Measurements from ENCODE around the gene ACOT6. TPM values are rescaled to one million over a fixed set of nuclear protein-coding genes. Genes with fewer than 3 reads are reported as not detected.
A peak's percentile ranks its signal among the peaks of the same experiment; 100 is the strongest.
"Not testable (repeated sequence)": the region's sequence is repeated elsewhere in the genome, so short reads cannot be mapped to it uniquely, and the experiment has no call there.

The ACOT6 gene
- total RNA-seq, result not detected
- not detected for polyA plus RNA-seq
- long read RNA-seq, donor 1, result 0 reads
- long read RNA-seq, donor 2, partial matches to known transcripts, result 0 of 5 reads
- long read RNA-seq, donor 2, other reads (novel, unspliced or antisense), result 5 of 5 reads

GRCh38 chr14:73612339-73613045 lies at the start of gene ACOT6:
Gene ACOT6, plus strand, starts transcription at chr14:73612517. Its CDS starts 55 bp downstream, at chr14:73612572.
- H3K4me1 ChIP-seq (ENCODE audit: control insufficient read depth in 1 of 2, insufficient read depth in 2 of 2, low read length in 2 of 2), result no peaks in the 10 kb centered on the region
- DNase-seq (peak; percentile 86 to 92), ATAC-seq (ENCODE audit: low FRiP score) (peak; percentile 93)
- no peaks in the 10 kb centered on the region for H3K27me3 ChIP-seq (ENCODE audit: control insufficient read depth in 1 of 2, insufficient read depth in 2 of 2, low read length in 1 of 2)
- no peaks in the 10 kb centered on the region for H3K9me3 ChIP-seq (ENCODE audit: control insufficient read depth, low read length)
- H3K4me3 ChIP-seq (ENCODE audit: low read length in 2 of 2), result peak within 1 kb of the TSS; percentile 49 to 74
- no peaks in the 10 kb centered on the region for H3K36me3 ChIP-seq (ENCODE audit: control insufficient read depth in 1 of 2, insufficient read depth in 2 of 2, low read length in 1 of 2)
- intact Hi-C loops (cut with DNase I), result loop anchor here in 1 of 2 donors (10.0 kb wide), 1 partner anchor 48 kb away; the partner anchor contains the start of gene ACOT2
- WGBS, 2 donors, result 0% methylated on average over 81 to 84 of the region's 84 CpGs
- peak within 1 kb of the TSS; percentile 16 to 75 for H3K27ac ChIP-seq (ENCODE audit: low read depth in 1 of 2, low read length in 2 of 2)

- H3K27me3 ChIP-seq (ENCODE audit: control insufficient read depth in 1 of 2, insufficient read depth in 2 of 2, low read length in 1 of 2); H3K27ac ChIP-seq (ENCODE audit: low read depth in 1 of 2, low read length in 2 of 2); DNase-seq; H3K4me3 ChIP-seq (ENCODE audit: low read length in 2 of 2); H3K36me3 ChIP-seq (ENCODE audit: control insufficient read depth in 1 of 2, insufficient read depth in 2 of 2, low read length in 1 of 2); H3K9me3 ChIP-seq (ENCODE audit: control insufficient read depth, low read length); H3K4me1 ChIP-seq (ENCODE audit: control insufficient read depth in 1 of 2, insufficient read depth in 2 of 2, low read length in 2 of 2); ATAC-seq (ENCODE audit: low FRiP score): not testable (repeated sequence)
- intact Hi-C loops (cut with DNase I), result loop anchor here in 1 of 2 donors (10.0 kb wide), 2 partner anchors 52 to 58 kb away; partner anchors contain the start of gene ACOT6
- 75 to 76% methylated on average over 6 of the region's 6 CpGs for WGBS, 2 donors
These were observed 49.6 kb upstream of the ACOT6 start for GRCh38 chr14:73562696-73563095.

- H3K9me3 ChIP-seq (ENCODE audit: control insufficient read depth, low read length); DNase-seq; H3K4me3 ChIP-seq (ENCODE audit: low read length in 2 of 2); H3K4me1 ChIP-seq (ENCODE audit: control insufficient read depth in 1 of 2, insufficient read depth in 2 of 2, low read length in 2 of 2); H3K27ac ChIP-seq (ENCODE audit: low read depth in 1 of 2, low read length in 2 of 2); H3K27me3 ChIP-seq (ENCODE audit: control insufficient read depth in 1 of 2, insufficient read depth in 2 of 2, low read length in 1 of 2); H3K36me3 ChIP-seq (ENCODE audit: control insufficient read depth in 1 of 2, insufficient read depth in 2 of 2, low read length in 1 of 2); ATAC-seq (ENCODE audit: low FRiP score): not testable (repeated sequence)
- WGBS, 2 donors, result 84 to 97% methylated on average over 17 to 18 of the region's 18 CpGs
- intact Hi-C loops (cut with DNase I), result loop anchor here (5.0 to 10.0 kb wide), 3 partner anchors 48 to 62 kb away; partner anchors contain the start of gene ACOT6 (in 1 of the 2)
These were observed 45.9 kb upstream of the ACOT6 start for GRCh38 chr14:73566431-73566830.

GRCh38 chr14:73566935-73567334 lies 45.4 kb upstream of the ACOT6 start:
- DNase-seq; H3K4me3 ChIP-seq (ENCODE audit: low read length in 2 of 2); H3K4me1 ChIP-seq (ENCODE audit: control insufficient read depth in 1 of 2, insufficient read depth in 2 of 2, low read length in 2 of 2); H3K9me3 ChIP-seq (ENCODE audit: control insufficient read depth, low read length); H3K27ac ChIP-seq (ENCODE audit: low read depth in 1 of 2, low read length in 2 of 2); H3K27me3 ChIP-seq (ENCODE audit: control insufficient read depth in 1 of 2, insufficient read depth in 2 of 2, low read length in 1 of 2); H3K36me3 ChIP-seq (ENCODE audit: control insufficient read depth in 1 of 2, insufficient read depth in 2 of 2, low read length in 1 of 2); ATAC-seq (ENCODE audit: low FRiP score): not testable (repeated sequence)
- intact Hi-C loops (cut with DNase I), result loop anchor here (5.0 to 10.0 kb wide), 3 partner anchors 48 to 62 kb away; partner anchors contain the start of gene ACOT6 (in 1 of the 2)
- WGBS, 2 donors, result 98 to 100% methylated on average over 6 of the region's 6 CpGs

GRCh38 chr14:73567358-73567757 lies 45.0 kb upstream of the ACOT6 start:
- 84 to 92% methylated on average over 7 of the region's 7 CpGs for WGBS, 2 donors
- ATAC-seq (ENCODE audit: low FRiP score), result no peak
- intact Hi-C loops (cut with DNase I), result loop anchor here (5.0 to 10.0 kb wide), 3 partner anchors 47 to 63 kb away; partner anchors contain the start of gene ACOT6 (in 1 of the 2)
- Histone ChIP-seq H3K36me3 (ENCODE audit: control insufficient read depth in 1 of 2, insufficient read depth in 2 of 2, low read length in 1 of 2) (no peaks in the 10 kb centered on the region), H3K27me3 (ENCODE audit: control insufficient read depth in 1 of 2, insufficient read depth in 2 of 2, low read length in 1 of 2) (no peaks in the 10 kb centered on the region), H3K9me3 (ENCODE audit: control insufficient read depth, low read length) (no peaks in the 10 kb centered on the region), H3K4me1 (ENCODE audit: control insufficient read depth in 1 of 2, insufficient read depth in 2 of 2, low read length in 2 of 2) (no peaks in the 10 kb centered on the region), H3K27ac (ENCODE audit: low read depth in 1 of 2, low read length in 2 of 2) (no peak overlapping the region), H3K4me3 (ENCODE audit: low read length in 2 of 2) (no peak overlapping the region)
- DNase-seq, result no peak

GRCh38 chr14:73567951-73568885 lies 44.1 kb upstream of the ACOT6 start:
- ATAC-seq (ENCODE audit: low FRiP score) (no peak), DNase-seq (no peak)
- Histone ChIP-seq H3K4me3 (ENCODE audit: low read length in 2 of 2) (peak overlapping the region; percentile 63 to 82), H3K36me3 (ENCODE audit: control insufficient read depth in 1 of 2, insufficient read depth in 2 of 2, low read length in 1 of 2) (no peaks in the 10 kb centered on the region), H3K27ac (ENCODE audit: low read depth in 1 of 2, low read length in 2 of 2) (peak overlapping the region; percentile 52 to 98), H3K9me3 (ENCODE audit: control insufficient read depth, low read length) (no peaks in the 10 kb centered on the region), H3K4me1 (ENCODE audit: control insufficient read depth in 1 of 2, insufficient read depth in 2 of 2, low read length in 2 of 2) (no peaks in the 10 kb centered on the region), H3K27me3 (ENCODE audit: control insufficient read depth in 1 of 2, insufficient read depth in 2 of 2, low read length in 1 of 2) (no peaks in the 10 kb centered on the region)
- WGBS, 2 donors, result 18 to 25% methylated on average over 16 of the region's 16 CpGs
- intact Hi-C loops (cut with DNase I), result loop anchor here (5.0 to 10.0 kb wide), 3 partner anchors 47 to 63 kb away; partner anchors contain the start of gene ACOT6 (in 1 of the 2)

GRCh38 chr14:73568886-73569184 lies 43.5 kb upstream of the ACOT6 start:
- not testable (repeated sequence) for H3K9me3 ChIP-seq (ENCODE audit: control insufficient read depth, low read length); ATAC-seq (ENCODE audit: low FRiP score); H3K4me1 ChIP-seq (ENCODE audit: control insufficient read depth in 1 of 2, insufficient read depth in 2 of 2, low read length in 2 of 2); H3K36me3 ChIP-seq (ENCODE audit: control insufficient read depth in 1 of 2, insufficient read depth in 2 of 2, low read length in 1 of 2); DNase-seq; H3K27me3 ChIP-seq (ENCODE audit: control insufficient read depth in 1 of 2, insufficient read depth in 2 of 2, low read length in 1 of 2)
- intact Hi-C loops (cut with DNase I), result loop anchor here (5.0 to 10.0 kb wide), 3 partner anchors 46 to 64 kb away; partner anchors contain the start of gene ACOT6 (in 1 of the 2)
- 0 to 2% methylated on average over 4 of the region's 4 CpGs for WGBS, 2 donors
- peak overlapping the region; percentile 52 to 98 for H3K27ac ChIP-seq (ENCODE audit: low read depth in 1 of 2, low read length in 2 of 2)
- peak overlapping the region; percentile 63 to 82 for H3K4me3 ChIP-seq (ENCODE audit: low read length in 2 of 2)

- 1% methylated on average over 49 to 83 of the region's 83 CpGs for WGBS, 2 donors
- peak; percentile 91 for ATAC-seq (ENCODE audit: low FRiP score)
These were observed 42.9 kb upstream of the ACOT6 start, which contains the start of gene ACOT2 for GRCh38 chr14:73569185-73569958. Gene ACOT2, plus strand, starts transcription at chr14:73569213. Its CDS starts 28 bp downstream, at chr14:73569241.

More at GRCh38 chr14:73569185-73569958, 42.9 kb upstream of the ACOT6 start, which contains the start of gene ACOT2:
- H3K27me3 ChIP-seq (ENCODE audit: control insufficient read depth in 1 of 2, insufficient read depth in 2 of 2, low read length in 1 of 2); H3K36me3 ChIP-seq (ENCODE audit: control insufficient read depth in 1 of 2, insufficient read depth in 2 of 2, low read length in 1 of 2); H3K9me3 ChIP-seq (ENCODE audit: control insufficient read depth, low read length); H3K4me1 ChIP-seq (ENCODE audit: control insufficient read depth in 1 of 2, insufficient read depth in 2 of 2, low read length in 2 of 2): not testable (repeated sequence)
- intact Hi-C loops (cut with DNase I), result loop anchor here (5.0 to 10.0 kb wide), 3 partner anchors 45 to 65 kb away; partner anchors contain the start of gene ACOT6 (in 1 of the 2)
- Histone ChIP-seq H3K4me3 (ENCODE audit: low read length in 2 of 2) (peak within 1 kb of the TSS; percentile 63 to 82), H3K27ac (ENCODE audit: low read depth in 1 of 2, low read length in 2 of 2) (peak within 1 kb of the TSS; percentile 73 to 98)
- DNase-seq, result peak; percentile 87 to 91
